GM12891 (cell line): ENCODE measurements around the gene FAM3D.
"Not testable (repeated sequence)": the region's sequence is repeated elsewhere in the genome, so short reads cannot be mapped to it uniquely, and the experiment has no call there.

Source experiments
- DNase-seq: peaks from one replicate; pipeline ENCODE4 v3.0.0; 2011; ENCODE audit warnings: low spot score; ENCODE audit not compliant: insufficient read length
- FAIRE-seq: peaks from 2 replicates; lab custom pipeline; 2011; peaks lifted over from hg19 to GRCh38; lab: Jason Lieb, UNC
- PAX5 ChIP-seq: IDR thresholded peaks from 2 replicates; pipeline ENCODE4 v1.6.1; 2011; ENCODE audit warnings: low read length, moderate library complexity, mild to moderate bottlenecking; ENCODE audit not compliant: insufficient read depth, severe bottlenecking
- POLR2A ChIP-seq: IDR thresholded peaks from 2 replicates; pipeline ENCODE4 v1.6.1; 2011; ENCODE audit warnings: low read depth, low read length, control low read depth
- POLR2AphosphoS5 ChIP-seq: IDR thresholded peaks from 2 replicates; pipeline ENCODE4 v1.6.1; 2011; ENCODE audit warnings: low read depth, low read length, control low read depth
- POU2F2 ChIP-seq: IDR thresholded peaks from 2 replicates; pipeline ENCODE4 v1.6.1; 2011; ENCODE audit warnings: low read depth, mild to moderate bottlenecking, control low read depth, low read length, moderate library complexity
- SPI1 ChIP-seq: IDR thresholded peaks from 2 replicates; pipeline ENCODE4 v1.6.1; 2011; ENCODE audit warnings: low read depth, low read length, control low read depth
- TAF1 ChIP-seq: IDR thresholded peaks from 2 replicates; pipeline ENCODE4 v1.6.1; 2011; ENCODE audit warnings: low read depth, low read length, control low read depth

The FAM3D gene

DNA sequence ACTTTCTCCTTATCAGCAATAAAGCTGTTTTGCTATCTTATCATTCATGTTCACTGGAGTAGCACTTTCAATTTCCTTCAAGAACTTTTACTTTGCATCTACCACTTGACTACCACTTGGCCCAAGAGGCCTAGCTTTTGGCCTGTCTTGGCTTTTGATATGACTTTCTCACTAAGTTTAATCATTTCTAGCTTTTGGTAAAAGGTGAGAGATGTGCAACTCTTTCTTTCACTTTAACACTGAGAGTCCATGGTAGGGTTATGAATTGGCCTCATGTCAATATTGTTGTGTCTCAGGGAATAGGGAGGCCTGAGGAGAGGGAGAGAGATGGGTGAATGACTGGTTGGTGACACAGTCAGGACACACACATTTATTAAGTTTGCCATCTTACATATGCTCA, 31.0 kb upstream of the FAM3D start:
- TF ChIP-seq POLR2AphosphoS5: no peak
- no peak for DNase-seq
- no peak for FAIRE-seq

DNA sequence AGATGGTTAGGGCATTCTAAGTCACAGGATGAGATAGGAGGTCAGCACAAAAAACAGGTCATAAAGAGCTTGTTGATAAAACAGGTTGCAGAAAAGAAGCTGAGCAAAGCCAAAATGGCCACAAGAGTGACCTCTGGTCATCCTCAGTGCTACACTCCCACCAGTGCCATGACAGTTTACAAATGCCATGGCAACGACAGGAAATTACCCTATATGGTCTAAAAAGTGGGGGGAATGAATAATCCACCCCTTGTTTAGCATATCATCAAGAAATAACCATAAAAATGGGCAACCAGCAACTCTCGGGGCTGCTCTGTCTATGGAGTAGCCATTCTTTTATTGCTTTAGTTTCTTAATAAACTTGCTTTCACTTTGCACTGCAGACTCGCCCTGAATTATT, 30.2 kb upstream of the FAM3D start:
- not testable (repeated sequence) for DNase-seq

GRCh38 chr3:58696093-58696492, 29.5 kb upstream of the FAM3D start:
- DNase-seq (no peak), FAIRE-seq (no peak)
- TF ChIP-seq POU2F2: no peak
- TF ChIP-seq POLR2A: no peak
- TF ChIP-seq POLR2AphosphoS5: no peak
- TF ChIP-seq TAF1: no peak
- no peak for TF ChIP-seq SPI1

More for the DNA sequence above, 30.2 kb upstream of the FAM3D start:
- not testable (repeated sequence) for FAIRE-seq

DNA sequence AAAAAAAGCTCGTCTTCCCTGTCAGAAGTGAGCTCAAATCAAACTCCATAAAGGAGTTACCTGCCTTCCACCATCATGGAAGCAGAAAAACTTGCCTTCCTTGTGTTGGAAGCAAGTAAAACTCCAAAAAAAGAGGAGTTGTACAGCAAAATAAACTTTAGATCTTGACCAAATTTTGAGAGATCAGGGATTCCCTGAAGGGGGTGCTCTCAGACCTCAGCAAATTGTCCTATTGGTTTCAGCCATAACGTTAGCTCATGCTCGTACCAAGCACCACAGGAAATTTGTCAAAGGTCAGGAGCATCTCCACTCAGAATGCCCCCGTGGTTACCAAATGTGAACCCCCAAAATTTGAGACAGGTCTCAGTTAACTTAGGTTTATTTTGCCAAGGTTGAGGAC, 28.7 kb upstream of the FAM3D start:
- not testable (repeated sequence) for FAIRE-seq

GRCh38 chr3:58693940-58694850, 27.6 kb upstream of the FAM3D start:
- FAIRE-seq (no peak), DNase-seq (no peak)
- TF ChIP-seq TAF1: no peak
- peak; percentile 1; the same call in 1 of the 2 replicates for TF ChIP-seq SPI1

More for the DNA sequence above, 28.7 kb upstream of the FAM3D start:
- DNase-seq: not testable (repeated sequence)

- DNase-seq (no peak), FAIRE-seq (no peak)
- no peak for TF ChIP-seq SPI1
- no peak for TF ChIP-seq POU2F2
- no peak for TF ChIP-seq TAF1
- no peak for TF ChIP-seq PAX5
- TF ChIP-seq POLR2A: no peak
- no peak for TF ChIP-seq POLR2AphosphoS5
These were observed 25.9 kb upstream of the FAM3D start for GRCh38 chr3:58692484-58692883.

DNA sequence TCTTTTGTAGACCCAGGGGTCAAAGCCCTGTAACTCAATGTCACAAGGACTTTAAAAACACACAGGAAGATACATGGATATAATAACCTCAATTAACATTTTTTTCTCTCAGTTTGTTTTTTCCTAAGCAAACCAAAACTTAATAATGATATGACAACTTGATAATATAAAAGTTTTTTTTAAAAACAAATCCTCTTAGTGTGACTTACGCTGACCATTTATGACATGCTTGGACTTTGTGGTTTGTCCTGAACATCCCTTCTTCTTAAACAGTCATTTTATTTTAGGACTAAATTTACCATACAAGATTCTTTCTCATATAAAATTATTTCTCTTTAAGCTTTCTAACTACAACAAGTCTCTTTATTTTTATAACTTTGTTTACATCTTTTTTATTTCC, 25.4 kb upstream of the FAM3D start:
- DNase-seq: no peak
- no peak for TF ChIP-seq PAX5
- no peak for TF ChIP-seq POLR2AphosphoS5
- TF ChIP-seq TAF1: no peak
- TF ChIP-seq SPI1: no peak
- no peak for TF ChIP-seq POLR2A
- TF ChIP-seq POU2F2: no peak
- FAIRE-seq: no peak

- no peak for FAIRE-seq
- DNase-seq: no peak
- TF ChIP-seq PAX5: no peak
- no peak for TF ChIP-seq POU2F2
- TF ChIP-seq TAF1: no peak
- no peak for TF ChIP-seq SPI1
- TF ChIP-seq POLR2A: no peak
- no peak for TF ChIP-seq POLR2AphosphoS5
These were observed 23.9 kb upstream of the FAM3D start for GRCh38 chr3:58690490-58690889.

DNA sequence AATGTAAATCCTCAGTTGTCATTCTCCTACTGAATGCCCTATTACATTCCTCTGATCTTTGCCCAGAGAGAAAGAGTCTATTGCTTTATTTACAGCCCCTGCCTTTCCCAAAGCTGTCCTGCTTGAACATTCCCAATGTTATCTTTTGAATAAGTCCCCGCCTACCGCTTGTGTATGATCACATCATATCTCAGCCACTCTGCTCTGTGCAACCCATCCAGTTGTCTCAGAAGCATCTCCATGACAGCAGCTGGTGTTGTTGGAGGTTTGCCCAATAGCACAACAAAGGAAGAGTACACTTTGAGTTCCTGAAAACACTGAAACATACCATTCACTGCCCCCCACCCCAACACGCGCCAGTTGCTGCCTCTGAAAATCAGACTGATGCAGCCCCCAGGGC, 22.0 kb upstream of the FAM3D start:
- TF ChIP-seq POLR2A (no peak), TAF1 (no peak), SPI1 (no peak), POU2F2 (no peak), PAX5 (no peak)
- DNase-seq (no peak), FAIRE-seq (no peak)

- FAIRE-seq: no peak
- DNase-seq: no peak
These were observed 20.3 kb upstream of the FAM3D start for GRCh38 chr3:58686847-58687246.

More at GRCh38 chr3:58686847-58687246, 20.3 kb upstream of the FAM3D start:
- TF ChIP-seq SPI1: no peak
- no peak for TF ChIP-seq PAX5
- no peak for TF ChIP-seq POLR2AphosphoS5
- no peak for TF ChIP-seq TAF1
- TF ChIP-seq POLR2A: no peak
- TF ChIP-seq POU2F2: no peak
